ENCODE results near the gene STXBP4. TPM values are rescaled to one million over a fixed set of nuclear protein-coding genes. Genes with fewer than 3 reads are reported as not detected.

Gene STXBP4
- total RNA-seq, 1 experiment from 2014 or later: 12.0 TPM

- TF ChIP-seq JUN (CRISPR knock-in tag; IDR thresholded peaks at IDR 0.05): no peak
Measured at GRCh38 chr17:54979657-54980056, 11.1 kb downstream of the STXBP4 start (continued).

- ChIA-PET CTCF (interaction anchor here (1.2 kb wide), 1 partner anchor 13 kb away, joined by 4 read pairs; no protein-coding TSS in a partner anchor), POLR2A (no interaction called here)
- H3K36me3 Mint-ChIP-seq: peaks cover 26% of the 10 kb centered on the region
- DNase-seq (ENCODE audit: low spot score) (no peak), ATAC-seq (no peak)
- H3K27ac Mint-ChIP-seq: no peak overlapping the region
- peaks cover 32% of the 10 kb centered on the region for H3K9me3 Mint-ChIP-seq
- no peaks in the 10 kb centered on the region for H3K27me3 Mint-ChIP-seq (ENCODE audit: low read depth)
- H3K4me3 Mint-ChIP-seq: no peak overlapping the region
- no peaks in the 10 kb centered on the region for H3K4me1 Mint-ChIP-seq
- TF ChIP-seq ZMAT4 (CRISPR knock-in tag; IDR thresholded peaks at IDR 0.05) (no peak), TEAD1 (CRISPR knock-in tag; IDR thresholded peaks at IDR 0.05) (no peak), ZNF263 (CRISPR knock-in tag; IDR thresholded peaks at IDR 0.05; ENCODE audit: low read depth) (no peak), ZNF423 (CRISPR knock-in tag; IDR thresholded peaks at IDR 0.05) (no peak), ZBTB21 (CRISPR knock-in tag; IDR thresholded peaks at IDR 0.05; ENCODE audit: borderline replicate concordance) (no peak), ZNF138 (CRISPR knock-in tag; conservative IDR thresholded peaks at IDR 0.05) (no peak), ESRRA (CRISPR knock-in tag; IDR thresholded peaks at IDR 0.05; ENCODE audit: borderline replicate concordance) (no peak), FOXP1 (CRISPR knock-in tag; IDR thresholded peaks at IDR 0.05; ENCODE audit: borderline replicate concordance) (no peak), ZNF425 (CRISPR knock-in tag; conservative IDR thresholded peaks at IDR 0.05) (no peak), ZNF281 (CRISPR knock-in tag; IDR thresholded peaks at IDR 0.05) (no peak), NR2C2 (CRISPR knock-in tag; IDR thresholded peaks at IDR 0.05) (no peak)
- TF ChIP-seq, protein P1, sequence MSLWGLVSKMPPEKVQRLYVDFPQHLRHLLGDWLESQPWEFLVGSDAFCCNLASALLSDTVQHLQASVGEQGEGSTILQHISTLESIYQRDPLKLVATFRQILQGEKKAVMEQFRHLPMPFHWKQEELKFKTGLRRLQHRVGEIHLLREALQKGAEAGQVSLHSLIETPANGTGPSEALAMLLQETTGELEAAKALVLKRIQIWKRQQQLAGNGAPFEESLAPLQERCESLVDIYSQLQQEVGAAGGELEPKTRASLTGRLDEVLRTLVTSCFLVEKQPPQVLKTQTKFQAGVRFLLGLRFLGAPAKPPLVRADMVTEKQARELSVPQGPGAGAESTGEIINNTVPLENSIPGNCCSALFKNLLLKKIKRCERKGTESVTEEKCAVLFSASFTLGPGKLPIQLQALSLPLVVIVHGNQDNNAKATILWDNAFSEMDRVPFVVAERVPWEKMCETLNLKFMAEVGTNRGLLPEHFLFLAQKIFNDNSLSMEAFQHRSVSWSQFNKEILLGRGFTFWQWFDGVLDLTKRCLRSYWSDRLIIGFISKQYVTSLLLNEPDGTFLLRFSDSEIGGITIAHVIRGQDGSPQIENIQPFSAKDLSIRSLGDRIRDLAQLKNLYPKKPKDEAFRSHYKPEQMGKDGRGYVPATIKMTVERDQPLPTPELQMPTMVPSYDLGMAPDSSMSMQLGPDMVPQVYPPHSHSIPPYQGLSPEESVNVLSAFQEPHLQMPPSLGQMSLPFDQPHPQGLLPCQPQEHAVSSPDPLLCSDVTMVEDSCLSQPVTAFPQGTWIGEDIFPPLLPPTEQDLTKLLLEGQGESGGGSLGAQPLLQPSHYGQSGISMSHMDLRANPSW (CRISPR knock-in tag; conservative IDR thresholded peaks at IDR 0.05; ENCODE audit: low read depth): no peak
- TF ChIP-seq, protein P2, sequence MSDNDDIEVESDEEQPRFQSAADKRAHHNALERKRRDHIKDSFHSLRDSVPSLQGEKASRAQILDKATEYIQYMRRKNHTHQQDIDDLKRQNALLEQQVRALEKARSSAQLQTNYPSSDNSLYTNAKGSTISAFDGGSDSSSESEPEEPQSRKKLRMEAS (CRISPR knock-in tag; IDR thresholded peaks at IDR 0.05): no peak
- TF ChIP-seq, protein P3, sequence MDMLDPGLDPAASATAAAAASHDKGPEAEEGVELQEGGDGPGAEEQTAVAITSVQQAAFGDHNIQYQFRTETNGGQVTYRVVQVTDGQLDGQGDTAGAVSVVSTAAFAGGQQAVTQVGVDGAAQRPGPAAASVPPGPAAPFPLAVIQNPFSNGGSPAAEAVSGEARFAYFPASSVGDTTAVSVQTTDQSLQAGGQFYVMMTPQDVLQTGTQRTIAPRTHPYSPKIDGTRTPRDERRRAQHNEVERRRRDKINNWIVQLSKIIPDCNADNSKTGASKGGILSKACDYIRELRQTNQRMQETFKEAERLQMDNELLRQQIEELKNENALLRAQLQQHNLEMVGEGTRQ (CRISPR knock-in tag; IDR thresholded peaks at IDR 0.05): no peak
- TF ChIP-seq, protein P4, sequence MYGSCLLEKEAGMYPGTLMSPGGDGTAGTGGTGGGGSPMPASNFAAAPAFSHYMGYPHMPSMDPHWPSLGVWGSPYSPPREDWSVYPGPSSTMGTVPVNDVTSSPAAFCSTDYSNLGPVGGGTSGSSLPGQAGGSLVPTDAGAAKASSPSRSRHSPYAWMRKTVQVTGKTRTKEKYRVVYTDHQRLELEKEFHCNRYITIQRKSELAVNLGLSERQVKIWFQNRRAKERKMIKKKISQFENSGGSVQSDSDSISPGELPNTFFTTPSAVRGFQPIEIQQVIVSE (CRISPR knock-in tag; IDR thresholded peaks at IDR 0.05; ENCODE audit: borderline replicate concordance): no peak
Measured at GRCh38 chr17:54980375-54980774, 11.8 kb downstream of the STXBP4 start.

Data from WTC11 (cell line).